SK-N-MC (cell line): Measurements from ENCODE around the gene PCSK6.

Source experiments
- EZH2 ChIP-seq: fragments of 200-600 bp; sonication (generic); IDR thresholded peaks from one replicate; pipeline ENCODE4 v1.6.1; 2017; ENCODE audit warnings: antibody characterized with exemption
- POLR2AphosphoS5 ChIP-seq: IDR thresholded peaks from 2 replicates; pipeline ENCODE4 v1.6.1; 2012; ENCODE audit warnings: mild to moderate bottlenecking, low read depth, low read length, borderline replicate concordance

- TF ChIP-seq EZH2: no peak
- TF ChIP-seq POLR2AphosphoS5: no peak
Observed at GRCh38 chr15:101371081-101371480, 118.4 kb downstream of the PCSK6 start.
